NAMALWA (cell line): ENCODE results near the gene FCN3.

ENCODE experiments used
- DNase-seq: peaks from one replicate; pipeline ENCODE4 v3.0.0-alpha.2; 2015; ENCODE audit warnings: low spot score

Gene FCN3

GRCh38 chr1:27341525-27342252, 32.9 kb downstream of the FCN3 start, which contains the start of gene SYTL1:
Gene SYTL1 (plus strand): TSS chr1:27342022. CDS start chr1:27345335, 3,313 bp downstream.
- DNase-seq = peak; percentile 85

GRCh38 chr1:27339213-27339612, 35.4 kb downstream of the FCN3 start:
- DNase-seq = no peak

GRCh38 chr1:27338751-27339150, 35.9 kb downstream of the FCN3 start:
- DNase-seq = no peak

GRCh38 chr1:27336756-27337155, 37.9 kb downstream of the FCN3 start:
- DNase-seq = no peak

GRCh38 chr1:27335506-27336422, 38.9 kb downstream of the FCN3 start:
- no peak for DNase-seq

- no peak for DNase-seq
These were observed 40.8 kb downstream of the FCN3 start for GRCh38 chr1:27333717-27334279.

GRCh38 chr1:27332536-27333281, 41.9 kb downstream of the FCN3 start:
- peak; percentile 65 for DNase-seq

GRCh38 chr1:27331922-27332321, 42.7 kb downstream of the FCN3 start:
- DNase-seq = no peak

- no peak for DNase-seq
These were observed 43.2 kb downstream of the FCN3 start for GRCh38 chr1:27331426-27331825.

- no peak for DNase-seq
These were observed 43.8 kb downstream of the FCN3 start for GRCh38 chr1:27330786-27331185.

- no peak for DNase-seq
These were observed 46.7 kb downstream of the FCN3 start for GRCh38 chr1:27327964-27328363.

GRCh38 chr1:27325286-27325685, 49.3 kb downstream of the FCN3 start:
- DNase-seq = no peak

- DNase-seq = peak; percentile 38
These were observed 51.9 kb downstream of the FCN3 start for GRCh38 chr1:27322569-27323240.

GRCh38 chr1:27321813-27322568, 52.6 kb downstream of the FCN3 start, which contains the start of gene TMEM222:
Gene TMEM222 (plus strand): TSS chr1:27322163. CDS start chr1:27322198, 35 bp downstream.
- peak; percentile 98 for DNase-seq
